GM19468 (cell line): Measurements from ENCODE around the gene PLXNA1.

Source experiments
- ATAC-seq: cut with Tn5 transposase; IDR thresholded peaks from one replicate; pipeline ENCODE4 v1.9.1; 2021; ENCODE audit warnings: mild to moderate bottlenecking, moderate library complexity, moderate number of reproducible peaks; ENCODE audit not compliant: unreplicated experiment; ENCODE audit errors: extremely low read depth

Gene PLXNA1

GRCh38 chr3:126952261-126952982 is 30.5 kb upstream of the PLXNA1 start:
- no peak for ATAC-seq

GRCh38 chr3:126952983-126953660 is 29.8 kb upstream of the PLXNA1 start:
- no peak for ATAC-seq

- peak; percentile 9 for ATAC-seq
These were observed 28.6 kb upstream of the PLXNA1 start for GRCh38 chr3:126954141-126954842.

GRCh38 chr3:126955004-126955790 is 27.7 kb upstream of the PLXNA1 start:
- peak; percentile 25 for ATAC-seq

GRCh38 chr3:126956361-126956760 is 26.6 kb upstream of the PLXNA1 start:
- ATAC-seq: no peak

- ATAC-seq: no peak
These were observed 25.9 kb upstream of the PLXNA1 start for GRCh38 chr3:126956866-126957650.

- no peak for ATAC-seq
These were observed 24.9 kb upstream of the PLXNA1 start for GRCh38 chr3:126957776-126958637.

- no peak for ATAC-seq
These were observed 24.3 kb upstream of the PLXNA1 start for GRCh38 chr3:126958638-126959085.

- no peak for ATAC-seq
These were observed 23.6 kb upstream of the PLXNA1 start for GRCh38 chr3:126959136-126959920.

- ATAC-seq: no peak
These were observed 22.9 kb upstream of the PLXNA1 start for GRCh38 chr3:126959921-126960603.

- no peak for ATAC-seq
These were observed 22.3 kb upstream of the PLXNA1 start for GRCh38 chr3:126960604-126960995.

GRCh38 chr3:126961191-126961790 is 21.6 kb upstream of the PLXNA1 start:
- ATAC-seq: no peak

- ATAC-seq: no peak
These were observed 21.0 kb upstream of the PLXNA1 start for GRCh38 chr3:126961791-126962461.

GRCh38 chr3:126962756-126963155 is 20.2 kb upstream of the PLXNA1 start:
- ATAC-seq: no peak

GRCh38 chr3:126963261-126964190 is 19.4 kb upstream of the PLXNA1 start:
- no peak for ATAC-seq
